IMR-90 (cell line): ENCODE measurements around the gene AGPAT3. TPM values are rescaled to one million over a fixed set of nuclear protein-coding genes. Genes with fewer than 3 reads are reported as not detected.

Experiments used
- ATAC-seq: fragments of 200-7000 bp; cut with Tn5 transposase; 2 replicates; pipeline ENCODE4 v1.9.1; 2020; ENCODE audit warnings: low read depth, mild to moderate bottlenecking, moderate library complexity
- BruUV-seq: library from RNA; stranded (reverse); fragments of 400-500 nt; replicated peaks from 2 replicates; lab custom pipeline; 2021; lab: Mats Ljungman, UMichigan
- CTCF ChIA-PET: fragments of 300-600 bp; formaldehyde crosslinking; extraction: SDS; loops from one replicate; lab custom pipeline; 2021; ENCODE audit warnings: antibody characterized with exemption; lab: Yijun Ruan, JAX
- POLR2A ChIA-PET: fragments of 300-600 bp; sonication (Branson Sonifier 250); formaldehyde crosslinking; loops from one replicate; lab custom pipeline; 2022; ENCODE audit warnings: antibody characterized with exemption; ENCODE audit not compliant: unreplicated experiment; lab: Charles Lee
- DNase-seq: peaks from one replicate; pipeline ENCODE4 v3.0.0; 2013
- H2AFZ ChIP-seq: replicated peaks from 2 replicates; pipeline ENCODE3; 2013; ENCODE audit warnings: low read length, mild to moderate bottlenecking; ENCODE audit not compliant: poor library complexity
- H2AK5ac ChIP-seq: 2 replicates; pipeline ENCODE4 v1.6.1; 2013; ENCODE audit warnings: low read depth, low read length, inconsistent platforms
- H2AK9ac ChIP-seq: replicated peaks from 2 replicates; pipeline ENCODE3; 2013; ENCODE audit warnings: mild to moderate bottlenecking, low read depth, low read length, moderate library complexity; ENCODE audit not compliant: poor library complexity
- H2BK120ac ChIP-seq: 2 replicates; pipeline ENCODE4 v1.6.1; 2013; ENCODE audit warnings: low read depth, low read length, inconsistent platforms
- H2BK15ac ChIP-seq: 3 replicates; pipeline ENCODE4 v1.6.1; 2013; ENCODE audit warnings: low read depth, low read length, inconsistent platforms
- H2BK20ac ChIP-seq: 2 replicates; pipeline ENCODE4 v1.6.1; 2013; ENCODE audit warnings: low read depth, mild to moderate bottlenecking, inconsistent platforms, low read length, moderate library complexity
- H2BK5ac ChIP-seq: 2 replicates; pipeline ENCODE4 v1.6.1; 2013; ENCODE audit warnings: mild to moderate bottlenecking, low read depth, low read length, inconsistent platforms; ENCODE audit not compliant: poor library complexity, severe bottlenecking
- H3K14ac ChIP-seq: replicated peaks from 2 replicates; pipeline ENCODE4 v1.6.1; 2013; ENCODE audit warnings: low read depth, low read length, inconsistent platforms
- H3K18ac ChIP-seq: 2 replicates; pipeline ENCODE4 v1.6.1; 2013; ENCODE audit warnings: low read depth, low read length, control low read depth
- H3K23ac ChIP-seq: 2 replicates; pipeline ENCODE4 v1.6.1; 2013; ENCODE audit warnings: low read depth, low read length, inconsistent platforms
- H3K27ac ChIP-seq: 2 replicates; pipeline ENCODE4 v1.5.1; 2013; ENCODE audit warnings: mild to moderate bottlenecking, control low read depth, low read length; ENCODE audit not compliant: insufficient read depth
- H3K27me3 ChIP-seq: 2 replicates; pipeline ENCODE4 v1.6.1; 2013; ENCODE audit warnings: low read length; ENCODE audit not compliant: control insufficient read depth, insufficient read depth
- H3K36me3 ChIP-seq: 2 replicates; pipeline ENCODE4 v1.6.1; 2013; ENCODE audit warnings: low read length, mixed read lengths; ENCODE audit not compliant: control insufficient read depth, insufficient read depth
- H3K4ac ChIP-seq: 2 replicates; pipeline ENCODE4 v1.6.1; 2013; ENCODE audit warnings: low read depth, low read length, inconsistent platforms
- H3K4me1 ChIP-seq: 2 replicates; pipeline ENCODE4 v1.6.1; 2013; ENCODE audit warnings: low read length, mixed read lengths; ENCODE audit not compliant: control insufficient read depth, insufficient read depth
- H3K4me2 ChIP-seq: 2 replicates; pipeline ENCODE4 v1.6.1; 2013; ENCODE audit warnings: low read depth, mild to moderate bottlenecking, control low read depth, low read length, moderate library complexity
- H3K4me3 ChIP-seq: 2 replicates; pipeline ENCODE4 v1.5.1; 2013; ENCODE audit warnings: low read depth, mild to moderate bottlenecking, control low read depth, low read length, moderate library complexity; ENCODE audit not compliant: insufficient read depth
- H3K56ac ChIP-seq: 2 replicates; pipeline ENCODE4 v1.6.1; 2013; ENCODE audit warnings: low read length, inconsistent platforms; ENCODE audit not compliant: insufficient read depth; ENCODE audit errors: extremely low read depth
- H3K79me1 ChIP-seq, 2 experiments: 2 replicates each; pipeline ENCODE4 v1.6.1; 2013; ENCODE audit warnings: low read length in 2 of 2, inconsistent platforms in 1 of 2, low read depth in 1 of 2
- H3K9ac ChIP-seq: 2 replicates; pipeline ENCODE4 v1.6.1; 2013; ENCODE audit warnings: low read depth, low read length, control low read depth
- H3K9me1 ChIP-seq: 2 replicates; pipeline ENCODE4 v1.6.1; 2013; ENCODE audit warnings: low read length, inconsistent platforms; ENCODE audit not compliant: insufficient read depth
- H3K9me3 ChIP-seq: 2 replicates; pipeline ENCODE4 v1.6.1; 2013; ENCODE audit warnings: low read length; ENCODE audit not compliant: control insufficient read depth, insufficient read depth
- H4K20me1 ChIP-seq: 2 replicates; pipeline ENCODE4 v1.6.1; 2013; ENCODE audit warnings: low read length, inconsistent platforms; ENCODE audit not compliant: insufficient read depth
- H4K5ac ChIP-seq: 2 replicates; pipeline ENCODE4 v1.6.1; 2013; ENCODE audit warnings: mild to moderate bottlenecking, low read depth, low read length, control low read depth
- H4K8ac ChIP-seq, 2 experiments: 2 replicates each; pipeline ENCODE4 v1.6.1; 2013; ENCODE audit warnings: low read depth in 2 of 2, low read length in 2 of 2, control low read depth in 1 of 2, inconsistent platforms in 1 of 2
- H4K91ac ChIP-seq: 2 replicates; pipeline ENCODE4 v1.6.1; 2013; ENCODE audit warnings: low read depth, low read length, inconsistent platforms; ENCODE audit not compliant: insufficient read depth
- BHLHE40 ChIP-seq: fragments of 150-350 bp; IDR thresholded peaks from 2 replicates; pipeline ENCODE4 v1.6.1; 2016; ENCODE audit warnings: mild to moderate bottlenecking, low read depth, low read length
- CEBPB ChIP-seq: IDR thresholded peaks from 2 replicates; pipeline ENCODE4 v1.6.1; 2012; ENCODE audit warnings: low read depth, low read length, improper control_type of control experiment
- CHD1 ChIP-seq: IDR thresholded peaks from 2 replicates; pipeline ENCODE4 v1.6.1; 2012; ENCODE audit warnings: low read depth, low read length, improper control_type of control experiment
- FOS ChIP-seq: fragments of 150-350 bp; IDR thresholded peaks from 2 replicates; pipeline ENCODE4 v1.6.1; 2016; ENCODE audit warnings: low read depth, low read length
- MAFK ChIP-seq: IDR thresholded peaks from 2 replicates; pipeline ENCODE4 v1.6.1; 2012; ENCODE audit warnings: low read depth, low read length, improper control_type of control experiment
- MAZ ChIP-seq: IDR thresholded peaks from 2 replicates; pipeline ENCODE4 v1.6.1; 2012; ENCODE audit warnings: low read depth, mild to moderate bottlenecking, low read length, improper control_type of control experiment, moderate library complexity, borderline replicate concordance
- MXI1 ChIP-seq: IDR thresholded peaks from 2 replicates; pipeline ENCODE4 v1.6.1; 2012; ENCODE audit warnings: low read depth, mild to moderate bottlenecking, low read length, moderate library complexity, borderline replicate concordance
- NFE2L2 ChIP-seq: fragments of 150-350 bp; IDR thresholded peaks from 2 replicates; pipeline ENCODE4 v1.6.1; 2016; ENCODE audit warnings: low read depth, mild to moderate bottlenecking, low read length
- POLR2A ChIP-seq: IDR thresholded peaks from 2 replicates; pipeline ENCODE4 v1.6.1; 2012; ENCODE audit warnings: mild to moderate bottlenecking, low read depth, low read length
- RAD21 ChIP-seq: IDR thresholded peaks from 2 replicates; pipeline ENCODE4 v1.6.1; 2012; ENCODE audit warnings: low read length, improper control_type of control experiment
- RCOR1 ChIP-seq: IDR thresholded peaks from 2 replicates; pipeline ENCODE4 v1.6.1; 2012; ENCODE audit warnings: mild to moderate bottlenecking, low read length, improper control_type of control experiment; ENCODE audit not compliant: insufficient replicate concordance
- RFX5 ChIP-seq: IDR thresholded peaks from 2 replicates; pipeline ENCODE4 v1.8.0; 2012; ENCODE audit warnings: low read depth, mild to moderate bottlenecking, low read length, moderate library complexity
- SMC3 ChIP-seq: fragments of 150-350 bp; IDR thresholded peaks from 2 replicates; pipeline ENCODE4 v1.6.1; 2016; ENCODE audit warnings: low read depth, mild to moderate bottlenecking, antibody characterized with exemption, low read length, moderate library complexity
- WGBS, 2 experiments: methylation state at CpG; one replicate each; pipeline versions ENCODE4 v1.1.5 to v1.1.7; 2013; ENCODE audit warnings: missing lambda C conversion rate in 2 of 2; ENCODE audit not compliant: insufficient read length in 1 of 2; ENCODE audit errors: extremely low coverage in 2 of 2; 5-methylcytosine and 5-hydroxymethylcytosine counted together
- dilution Hi-C: fragments of 300-500 bp; cut with HindIII; formaldehyde crosslinking; loops from one replicate; pipeline ENCODE4 v1.14.3; 2018; ENCODE audit warnings: low sequenced_read_pairs; ENCODE audit not compliant: unreplicated experiment
- in situ Hi-C: fragments of 300-500 bp; cut with MboI; formaldehyde crosslinking; loops from 3 replicates; pipeline ENCODE4 v1.14.3; 2019; ENCODE audit warnings: low sequenced_read_pairs, inconsistent platforms, mixed read lengths
- intact Hi-C: fragments of 100-400 bp; cut with micrococcal nuclease; formaldehyde crosslinking; loops from 2 replicates; pipeline ENCODE4 v1.10.0; 2022
- polyA plus RNA-seq, 3 experiments: library from polyadenylated mRNA; depleted of rRNA; stranded (reverse); fragments of >200 nt; gene quantifications; 2 replicates each; pipeline ENCODE4 v1.2.3, GENCODE V29; 2012; ENCODE audit warnings: low replicate concordance in 1 of 3
- total RNA-seq: library from RNA; depleted of rRNA; stranded (reverse); fragments of >200 nt; gene quantifications from 2 replicates; pipeline ENCODE4 v1.2.3, GENCODE V29; 2012
- TF ChIP-seq, protein P1 (sequence below): fragments of 150-350 bp; IDR thresholded peaks from 2 replicates; pipeline ENCODE4 v1.6.1; 2016; ENCODE audit warnings: low read depth, mild to moderate bottlenecking, low read length, moderate library complexity, borderline replicate concordance
- TF ChIP-seq, protein P2 (sequence below): conservative IDR thresholded peaks from 2 replicates; pipeline ENCODE4 v1.5.1; 2012; ENCODE audit warnings: mild to moderate bottlenecking, low read depth, low read length, improper control_type of control experiment
- TF ChIP-seq, protein P3 (sequence below): fragments of 150-350 bp; IDR thresholded peaks from 2 replicates; pipeline ENCODE4 v1.6.1; 2017; ENCODE audit warnings: mild to moderate bottlenecking, antibody characterized with exemption, low read length, low read depth

AGPAT3 gene
- total and polyA plus RNA-seq, 2 of the 4 experiments (the other 2 are of a cell fraction), result 27.1 to 38.7 TPM

DNA sequence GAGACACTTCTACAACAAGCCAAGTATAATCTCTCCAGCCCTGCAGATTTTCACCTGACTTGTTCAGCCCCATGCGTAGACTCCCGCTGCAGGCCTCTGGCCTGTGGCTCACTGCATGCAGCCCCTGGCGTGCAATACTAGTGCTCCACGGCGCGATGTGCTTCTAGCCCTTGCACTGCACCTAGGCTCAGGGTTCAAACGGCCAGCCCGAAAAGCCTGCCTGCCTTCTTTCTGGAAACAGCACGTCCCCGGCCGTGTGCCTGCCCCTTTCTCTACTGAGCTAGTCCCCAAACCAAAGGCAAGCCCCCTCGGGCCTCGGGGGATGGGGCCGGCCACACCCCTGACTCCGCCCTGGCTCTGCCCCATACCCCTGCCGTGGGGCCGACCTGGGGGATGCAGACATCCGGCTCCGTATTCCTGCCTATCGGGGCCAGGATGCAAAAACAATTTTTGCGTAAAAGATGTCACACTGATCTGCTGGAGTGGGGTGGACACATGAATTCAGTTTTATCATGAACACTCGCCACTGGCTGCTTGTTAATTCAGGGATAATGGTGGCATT is 120.7 kb downstream of the AGPAT3 start:
- in situ Hi-C loops, result no loop called here
- no peak for DNase-seq
- BruUV-seq, result TSS peak; percentile 50
- Histone ChIP-seq H3K4me3 (no peak overlapping the region), H4K8ac (no peak overlapping the region), H3K27me3 (no peaks in the 10 kb centered on the region), H4K91ac (no peak overlapping the region), H3K36me3 (peaks cover 15% of the 10 kb centered on the region; the same call in 1 of the 2 replicates), H4K5ac (no peak overlapping the region), H3K4ac (no peak overlapping the region), H2AK5ac (no peak overlapping the region), H3K56ac (no peak overlapping the region), H2AK9ac (no peak overlapping the region), H3K4me1 (no peaks in the 10 kb centered on the region; the same call in 1 of the 2 replicates), H2BK15ac (no peak overlapping the region), H3K79me1 (no peaks in the 10 kb centered on the region), H3K18ac (no peak overlapping the region), H3K27ac (no peak overlapping the region), H2AFZ (no peak overlapping the region), H2BK120ac (no peak overlapping the region), H3K9me3 (no peaks in the 10 kb centered on the region), H3K4me2 (no peak overlapping the region), H3K23ac (no peak overlapping the region), H4K20me1 (no peaks in the 10 kb centered on the region; the same call in 1 of the 2 replicates), H2BK20ac (no peak overlapping the region), H3K9me1 (peaks cover 3% of the 10 kb centered on the region; the same call in 1 of the 2 replicates), H3K9ac (no peak overlapping the region), H3K14ac (no peak overlapping the region), H2BK5ac (no peak overlapping the region)
- intact Hi-C loops, result no loop called here
- TF ChIP-seq FOS (no peak), BHLHE40 (no peak), RAD21 (no peak), MAFK (no peak), RFX5 (no peak), CEBPB (no peak), POLR2A (no peak), MXI1 (no peak), SMC3 (no peak), MAZ (no peak), NFE2L2 (no peak), RCOR1 (no peak), CHD1 (no peak)
- TF ChIP-seq, protein P1, sequence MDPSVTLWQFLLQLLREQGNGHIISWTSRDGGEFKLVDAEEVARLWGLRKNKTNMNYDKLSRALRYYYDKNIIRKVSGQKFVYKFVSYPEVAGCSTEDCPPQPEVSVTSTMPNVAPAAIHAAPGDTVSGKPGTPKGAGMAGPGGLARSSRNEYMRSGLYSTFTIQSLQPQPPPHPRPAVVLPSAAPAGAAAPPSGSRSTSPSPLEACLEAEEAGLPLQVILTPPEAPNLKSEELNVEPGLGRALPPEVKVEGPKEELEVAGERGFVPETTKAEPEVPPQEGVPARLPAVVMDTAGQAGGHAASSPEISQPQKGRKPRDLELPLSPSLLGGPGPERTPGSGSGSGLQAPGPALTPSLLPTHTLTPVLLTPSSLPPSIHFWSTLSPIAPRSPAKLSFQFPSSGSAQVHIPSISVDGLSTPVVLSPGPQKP, result no peak
- TF ChIP-seq, protein P2, sequence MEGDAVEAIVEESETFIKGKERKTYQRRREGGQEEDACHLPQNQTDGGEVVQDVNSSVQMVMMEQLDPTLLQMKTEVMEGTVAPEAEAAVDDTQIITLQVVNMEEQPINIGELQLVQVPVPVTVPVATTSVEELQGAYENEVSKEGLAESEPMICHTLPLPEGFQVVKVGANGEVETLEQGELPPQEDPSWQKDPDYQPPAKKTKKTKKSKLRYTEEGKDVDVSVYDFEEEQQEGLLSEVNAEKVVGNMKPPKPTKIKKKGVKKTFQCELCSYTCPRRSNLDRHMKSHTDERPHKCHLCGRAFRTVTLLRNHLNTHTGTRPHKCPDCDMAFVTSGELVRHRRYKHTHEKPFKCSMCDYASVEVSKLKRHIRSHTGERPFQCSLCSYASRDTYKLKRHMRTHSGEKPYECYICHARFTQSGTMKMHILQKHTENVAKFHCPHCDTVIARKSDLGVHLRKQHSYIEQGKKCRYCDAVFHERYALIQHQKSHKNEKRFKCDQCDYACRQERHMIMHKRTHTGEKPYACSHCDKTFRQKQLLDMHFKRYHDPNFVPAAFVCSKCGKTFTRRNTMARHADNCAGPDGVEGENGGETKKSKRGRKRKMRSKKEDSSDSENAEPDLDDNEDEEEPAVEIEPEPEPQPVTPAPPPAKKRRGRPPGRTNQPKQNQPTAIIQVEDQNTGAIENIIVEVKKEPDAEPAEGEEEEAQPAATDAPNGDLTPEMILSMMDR, result no peak
- TF ChIP-seq, protein P3, sequence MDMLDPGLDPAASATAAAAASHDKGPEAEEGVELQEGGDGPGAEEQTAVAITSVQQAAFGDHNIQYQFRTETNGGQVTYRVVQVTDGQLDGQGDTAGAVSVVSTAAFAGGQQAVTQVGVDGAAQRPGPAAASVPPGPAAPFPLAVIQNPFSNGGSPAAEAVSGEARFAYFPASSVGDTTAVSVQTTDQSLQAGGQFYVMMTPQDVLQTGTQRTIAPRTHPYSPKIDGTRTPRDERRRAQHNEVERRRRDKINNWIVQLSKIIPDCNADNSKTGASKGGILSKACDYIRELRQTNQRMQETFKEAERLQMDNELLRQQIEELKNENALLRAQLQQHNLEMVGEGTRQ, result no peak
- ChIA-PET CTCF (no interaction called here), POLR2A (no interaction called here)
- dilution Hi-C loops, result no loop called here
- ATAC-seq, result peak; percentile 28
- 29% methylated on average over 13 of the region's 22 CpGs; no CpG with 5 or more reads in 1 of the 2 experiments for WGBS, 2 experiments
